Naive thymus-derived CD4-positive, alpha-beta T cell (primary cell): ENCODE results near the gene GPR183. TPM values are rescaled to one million over a fixed set of nuclear protein-coding genes. Genes with fewer than 3 reads are reported as not detected.

Experiments used
- ATAC-seq: fragments of 150-1000 bp; cut with Tn5 transposase; 2 replicates; pipeline ENCODE4 v1.10.0; 2021; ENCODE audit warnings: mild to moderate bottlenecking, moderate library complexity
- CTCF ChIA-PET: fragments of 350-600 bp; sonication (Branson Sonifier 250); formaldehyde crosslinking; loops from one replicate; lab custom pipeline; 2021; ENCODE audit warnings: antibody characterized with exemption; lab: Charles Lee
- POLR2A ChIA-PET: fragments of 350-600 bp; sonication (Branson Sonifier 250); formaldehyde crosslinking; loops from one replicate; lab custom pipeline; 2021; ENCODE audit warnings: antibody characterized with exemption, inconsistent platforms; lab: Charles Lee
- DNase-seq, 9 donors: peaks; one replicate each; pipeline versions ENCODE4 v3.0.0 to v3.0.0-alpha.2; 2020 to 2022; ENCODE audit warnings: mixed read lengths in 1 of 9
- H3K27ac ChIP-seq: one replicate; pipeline ENCODE4 v1.7.0; 2013; ENCODE audit warnings: mild to moderate bottlenecking, low read depth, low read length, moderate library complexity
- H3K27me3 ChIP-seq, 2 donors: one replicate each; pipeline ENCODE4 v1.7.0; 2013; ENCODE audit warnings: low read length in 2 of 2, mild to moderate bottlenecking in 2 of 2, moderate library complexity in 2 of 2; ENCODE audit not compliant: control insufficient read depth in 2 of 2, insufficient read depth in 2 of 2
- H3K36me3 ChIP-seq, 3 experiments: 1 replicate in 2 of 3; 2 replicates in 1 of 3; pipeline ENCODE4 v1.7.0; 2013; ENCODE audit warnings: low read length in 3 of 3, mild to moderate bottlenecking in 3 of 3, moderate library complexity in 1 of 3; ENCODE audit not compliant: insufficient read depth in 3 of 3, control insufficient read depth in 2 of 3
- H3K4me1 ChIP-seq, 2 donors: one replicate each; pipeline ENCODE4 v1.7.0; 2013; ENCODE audit warnings: low read length in 2 of 2, mild to moderate bottlenecking in 2 of 2, moderate library complexity in 1 of 2; ENCODE audit not compliant: control insufficient read depth in 2 of 2, insufficient read depth in 2 of 2
- H3K4me3 ChIP-seq: 2 replicates; pipeline ENCODE4 v1.7.0; 2013; ENCODE audit warnings: mild to moderate bottlenecking, low read length
- H3K9me3 ChIP-seq, 3 experiments: 1 replicate in 2 of 3; 2 replicates in 1 of 3; pipeline ENCODE4 v1.7.0; 2013; ENCODE audit warnings: low read length in 3 of 3; ENCODE audit not compliant: control insufficient read depth in 2 of 3
- H3K27ac Mint-ChIP-seq, 9 donors: one replicate each; pipeline ENCODE4 v1.8.0; 2020 to 2022; ENCODE audit warnings: mixed read lengths in 9 of 9, mild to moderate bottlenecking in 8 of 9, moderate library complexity in 5 of 9, inconsistent platforms in 2 of 9
- H3K27me3 Mint-ChIP-seq, 5 donors: one replicate each; pipeline ENCODE4 v1.8.0; 2021 to 2022; ENCODE audit warnings: mixed read lengths in 5 of 5, mild to moderate bottlenecking in 1 of 5
- H3K36me3 Mint-ChIP-seq, 5 donors: one replicate each; pipeline ENCODE4 v1.8.0; 2020 to 2022; ENCODE audit warnings: mixed read lengths in 5 of 5, mild to moderate bottlenecking in 3 of 5, inconsistent platforms in 1 of 5
- H3K4me1 Mint-ChIP-seq, 7 donors: one replicate each; pipeline ENCODE4 v1.8.0; 2020 to 2022; ENCODE audit warnings: mixed read lengths in 7 of 7, mild to moderate bottlenecking in 3 of 7, inconsistent platforms in 1 of 7
- H3K4me3 Mint-ChIP-seq, 10 donors: one replicate each; pipeline ENCODE4 v1.8.0; 2020 to 2022; ENCODE audit warnings: mild to moderate bottlenecking in 10 of 10, mixed read lengths in 10 of 10, moderate library complexity in 6 of 10, inconsistent platforms in 2 of 10
- H3K9me3 Mint-ChIP-seq, 11 donors: one replicate each; pipeline ENCODE4 v1.8.0; 2020 to 2022; ENCODE audit warnings: mixed read lengths in 11 of 11, mild to moderate bottlenecking in 4 of 11, inconsistent platforms in 1 of 11, moderate library complexity in 1 of 11
- intact Hi-C, 2 donors: fragments of 100-400 bp; cut with micrococcal nuclease; formaldehyde crosslinking; loops; one replicate each; pipeline ENCODE4 v1.15.1; 2023
- polyA plus RNA-seq, 2 donors: library from polyadenylated mRNA; unstranded; fragments of 300-500 nt; fragmentation: Illumina TruSeq; gene quantifications; one replicate each; pipeline ENCODE4 v1.2.3, GENCODE V29; 2021
- total RNA-seq, 6 experiments: library from RNA in 5 of 6; stranded (reverse) in 5 of 6; gene quantifications; 1 replicate in 5 of 6; 2 replicates in 1 of 6; pipeline ENCODE4 v1.2.3 and lab custom pipeline; 2021 to 2026

Gene GPR183
- total and polyA plus RNA-seq, 7 experiments from 2014 or later, result 26.8 to 241 (median 216) TPM

GRCh38 chr13:99264051-99264450 is 43.1 kb downstream of the GPR183 start:
- Histone ChIP-seq H3K27me3 (no peaks in the 10 kb centered on the region), H3K27ac (peak overlapping the region; percentile 48), H3K4me1 (peaks cover 31 to 50% of the 10 kb centered on the region in 2 donors), H3K9me3 (no peaks in the 10 kb centered on the region), H3K4me3 (no peak overlapping the region), H3K36me3 (peaks cover 0 to 6% (median 2%) of the 10 kb centered on the region in 3 experiments)
- no peaks in the 10 kb centered on the region for H3K9me3 Mint-ChIP-seq
- no peaks in the 10 kb centered on the region for H3K27me3 Mint-ChIP-seq
- H3K4me1 Mint-ChIP-seq, result peaks cover 30 to 74% (median 65%) of the 10 kb centered on the region in 7 donors
- peak; percentile 29 for ATAC-seq
- intact Hi-C loops, result loop anchor here in 1 of 2 donors (10.0 kb wide), 4 partner anchors 269 to 1251 kb away; partner anchors contain the start of gene PCCA
- POLR2A ChIA-PET, result interaction anchor here (0.6 to 4.2 kb wide), 14 partner anchors 12 to 236 kb away, joined by 3 to 105 read pairs (median 3); partner anchors contain the start of gene UBAC2
- CTCF ChIA-PET, result interaction anchor here (0.7 to 10.8 kb wide), 9 partner anchors 25 to 399 kb away, joined by 3 to 242 read pairs (median 4); partner anchors contain the start of gene UBAC2
- no peak for DNase-seq
- peak overlapping the region in 6 of 10 donors; percentile 10 to 55 (median 37) for H3K4me3 Mint-ChIP-seq
- H3K27ac Mint-ChIP-seq, result peak overlapping the region; percentile 54 to 95 (median 91)
- peaks cover 0 to 17% (median 5%) of the 10 kb centered on the region in 5 donors for H3K36me3 Mint-ChIP-seq

GRCh38 chr13:99263126-99263785 is 43.9 kb downstream of the GPR183 start:
- Histone ChIP-seq H3K9me3 (no peaks in the 10 kb centered on the region), H3K27ac (peak overlapping the region; percentile 48), H3K36me3 (peaks cover 0 to 6% (median 0%) of the 10 kb centered on the region in 3 experiments), H3K4me1 (peaks cover 37 to 50% of the 10 kb centered on the region in 2 donors), H3K4me3 (no peak overlapping the region), H3K27me3 (no peaks in the 10 kb centered on the region)
- CTCF ChIA-PET, result interaction anchor here (1.2 to 10.8 kb wide), 4 partner anchors 62 to 171 kb away, joined by 4 to 242 read pairs (median 118); partner anchors contain the start of gene UBAC2
- Mint-ChIP-seq H3K4me3 (peak overlapping the region in 3 of 10 donors; percentile 10 to 20 (median 18)), H3K4me1 (peaks cover 33 to 75% (median 66%) of the 10 kb centered on the region in 7 donors), H3K27ac (peak overlapping the region in 8 of 9 donors; percentile 54 to 95 (median 86)), H3K27me3 (no peaks in the 10 kb centered on the region), H3K9me3 (no peaks in the 10 kb centered on the region), H3K36me3 (peaks cover under 1 to 17% (median 6%) of the 10 kb centered on the region in 5 donors)
- intact Hi-C loops, result loop anchor here in 1 of 2 donors (10.0 kb wide), 4 partner anchors 268 to 1252 kb away; partner anchors contain the start of gene PCCA
- DNase-seq, result no peak
- no peak for ATAC-seq
- POLR2A ChIA-PET, result interaction anchor here (0.6 to 4.2 kb wide), 9 partner anchors 41 to 237 kb away, joined by 3 to 105 read pairs (median 4); partner anchors contain the start of gene UBAC2

- Histone ChIP-seq H3K4me1 (peaks cover 37 to 50% of the 10 kb centered on the region in 2 donors), H3K4me3 (no peak overlapping the region), H3K27me3 (no peaks in the 10 kb centered on the region), H3K27ac (peak overlapping the region; percentile 24), H3K9me3 (no peaks in the 10 kb centered on the region), H3K36me3 (no peaks in the 10 kb centered on the region)
- Mint-ChIP-seq H3K27ac (peak overlapping the region; percentile 4 to 95 (median 90)), H3K27me3 (no peaks in the 10 kb centered on the region), H3K9me3 (no peaks in the 10 kb centered on the region), H3K36me3 (peaks cover 0 to 22% (median 16%) of the 10 kb centered on the region in 5 donors), H3K4me1 (peaks cover 35 to 83% (median 70%) of the 10 kb centered on the region in 7 donors), H3K4me3 (peak overlapping the region in 4 of 10 donors; percentile 7 to 93 (median 25))
- ChIA-PET CTCF (interaction anchor here (0.7 to 2.7 kb wide), 5 partner anchors 9 to 176 kb away, joined by 3 to 17 read pairs (median 4); partner anchors contain the start of gene UBAC2), POLR2A (interaction anchor here (0.9 to 2.8 kb wide), 7 partner anchors 9 to 118 kb away, joined by 3 to 33 read pairs (median 4); partner anchors contain the start of gene UBAC2)
- ATAC-seq (no peak), DNase-seq (no peak)
- intact Hi-C loops, result loop anchor here in 1 of 2 donors (10.0 kb wide), 4 partner anchors 266 to 1254 kb away; partner anchors contain the start of gene PCCA
Measured at GRCh38 chr13:99261059-99261458, 46.1 kb downstream of the GPR183 start.

- Histone ChIP-seq H3K9me3 (no peaks in the 10 kb centered on the region), H3K4me1 (peaks cover 37 to 53% of the 10 kb centered on the region in 2 donors), H3K27me3 (no peaks in the 10 kb centered on the region), H3K4me3 (no peak overlapping the region), H3K27ac (peak overlapping the region; percentile 81), H3K36me3 (peaks cover under 1 to 6% (median 5%) of the 10 kb centered on the region in 3 experiments)
- Mint-ChIP-seq H3K27me3 (no peaks in the 10 kb centered on the region), H3K4me3 (peak overlapping the region; percentile 58 to 98 (median 87)), H3K4me1 (peaks cover 33 to 80% (median 68%) of the 10 kb centered on the region in 7 donors), H3K9me3 (peaks cover 0 to 5% (median 0%) of the 10 kb centered on the region in 11 donors), H3K27ac (peak overlapping the region; percentile 77 to 97 (median 94)), H3K36me3 (peaks cover 4 to 27% (median 21%) of the 10 kb centered on the region in 5 donors)
- CTCF ChIA-PET, result interaction anchor here (0.7 to 2.7 kb wide), 8 partner anchors 29 to 177 kb away, joined by 3 to 17 read pairs (median 5); partner anchors contain the start of gene UBAC2
- no peak for ATAC-seq
- DNase-seq, result no peak
- POLR2A ChIA-PET, result interaction anchor here (0.6 to 2.8 kb wide), 12 partner anchors 9 to 172 kb away, joined by 3 to 33 read pairs (median 4); partner anchors contain the start of gene UBAC2
- intact Hi-C loops, result loop anchor here in 1 of 2 donors (10.0 kb wide), 4 partner anchors 265 to 1255 kb away; partner anchors contain the start of gene PCCA
Measured at GRCh38 chr13:99260216-99260615, 47.0 kb downstream of the GPR183 start.

- DNase-seq, result peak in 7 of 9 donors; percentile 36 to 64 (median 51)
- Mint-ChIP-seq H3K4me1 (peaks cover 32 to 80% (median 66%) of the 10 kb centered on the region in 7 donors), H3K36me3 (peaks cover 10 to 37% (median 32%) of the 10 kb centered on the region in 5 donors), H3K27me3 (no peaks in the 10 kb centered on the region), H3K4me3 (peak overlapping the region; percentile 73 to 99 (median 92)), H3K27ac (peak overlapping the region; percentile 90 to 97 (median 95)), H3K9me3 (peaks cover 0 to 9% (median 0%) of the 10 kb centered on the region in 11 donors)
- peaks cover 33 to 46% of the 10 kb centered on the region in 2 donors for H3K4me1 ChIP-seq
- H3K27ac ChIP-seq, result peak overlapping the region; percentile 81
- peaks cover 5 to 16% (median 14%) of the 10 kb centered on the region in 3 experiments for H3K36me3 ChIP-seq
- H3K4me3 ChIP-seq, result peak overlapping the region; percentile 86
- ATAC-seq, result peak; percentile 68
- ChIA-PET POLR2A (interaction anchor here (0.6 to 4.3 kb wide), 21 partner anchors 11 to 242 kb away, joined by 3 to 97 read pairs (median 7); partner anchors contain the start of gene UBAC2), CTCF (interaction anchor here (0.8 to 2.7 kb wide), 14 partner anchors 10 to 177 kb away, joined by 3 to 17 read pairs (median 6); partner anchors contain the start of gene UBAC2)
- no peaks in the 10 kb centered on the region for H3K27me3 ChIP-seq
- intact Hi-C loops, result loop anchor here (1.0 to 5.0 kb wide), 11 partner anchors 7 to 242 kb away; partner anchors contain the start of genes UBAC2 (in 2 of the 2) and TM9SF2 (in 1 of the 2)
- H3K9me3 ChIP-seq, result no peaks in the 10 kb centered on the region
Measured at GRCh38 chr13:99258946-99259345, 48.3 kb downstream of the GPR183 start.
